ENCODE measurements around the gene MORN2. TPM values are rescaled to one million over a fixed set of nuclear protein-coding genes. Genes with fewer than 3 reads are reported as not detected.

The MORN2 gene
- total RNA-seq, result 8.1 and 11.2 TPM in 2 replicates

GRCh38 chr2:38875576-38876367 is at the start of gene MORN2, which contains the start of gene DHX57:
Gene MORN2, plus strand, starts transcription at chr2:38875976.
Gene DHX57, minus strand, starts transcription at chr2:38875934. Its CDS starts 7,529 bp downstream, at chr2:38868405.

GRCh38 chr2:38889575-38889974 is 13.8 kb downstream of the MORN2 start, which contains the start of gene ARHGEF33:
Gene ARHGEF33, plus strand, starts transcription at chr2:38889875. Its CDS starts 29,573 bp downstream, at chr2:38919448.

Other genes starting within 250 kb of the MORN2 start
- 4.2 and 8.1 TPM in 2 replicates for gene GALM, start 209.9 kb upstream of the MORN2 start, total RNA-seq
- 39.8 and 102 TPM in 2 replicates for gene SRSF7, start 124.6 kb upstream of the MORN2 start, total RNA-seq
- gene GEMIN6, start 97.8 kb upstream of the MORN2 start, total RNA-seq, result 6.1 and 6.5 TPM in 2 replicates
- gene DHX57, start within 50 bp of the MORN2 start, total RNA-seq, result 11.1 and 12.7 TPM in 2 replicates
- under 0.01 TPM in 1 of 2 replicates, not detected in the other for gene ARHGEF33, start 13.9 kb downstream of the MORN2 start, total RNA-seq
- gene SOS1, start 245.1 kb downstream of the MORN2 start, total RNA-seq, result 6.3 and 6.4 TPM in 2 replicates

Measured in mesangial cell (primary cell).